ENCODE results near the gene NUDT2.

Gene NUDT2

GRCh38 chr9:34383904-34384303 is 54.5 kb downstream of the NUDT2 start:
- H2BK120ac ChIP-seq (ENCODE audit: low read depth, low read length), result no peak overlapping the region
- no peak overlapping the region for H3K18ac ChIP-seq (ENCODE audit: low read length)
- H3K79me1 ChIP-seq (ENCODE audit: low read length), result no peaks in the 10 kb centered on the region
- no peak overlapping the region for H3K56ac ChIP-seq (ENCODE audit: low read length)
- H2AK5ac ChIP-seq (ENCODE audit: low read length), result no peak overlapping the region
- no peak overlapping the region for H2BK5ac ChIP-seq (ENCODE audit: low read length)
- no peak overlapping the region for H3K23ac ChIP-seq (ENCODE audit: low read length)
- no peak overlapping the region for H3K27ac ChIP-seq (ENCODE audit: low read depth, low read length)
- H3K27me3 ChIP-seq (ENCODE audit: insufficient read depth, low read length, poor library complexity), result peaks cover 3% of the 10 kb centered on the region
- H3K4ac ChIP-seq (ENCODE audit: low read depth, low read length), result no peak overlapping the region
- peaks cover 7% of the 10 kb centered on the region for H3K4me1 ChIP-seq (ENCODE audit: control insufficient read depth, low read depth, low read length)
- no CpG with 5 or more reads among the region's 4 CpGs for WGBS (ENCODE audit: extremely low coverage, insufficient coverage, low lambda C conversion rate)
- H3K36me3 ChIP-seq (ENCODE audit: control insufficient read depth, insufficient read depth, low read length), result no peaks in the 10 kb centered on the region
- H3K4me3 ChIP-seq (ENCODE audit: low read length), result no peak overlapping the region
- H3K9ac ChIP-seq (ENCODE audit: low read length), result no peak overlapping the region
- DNase-seq, result no peak
- H4K5ac ChIP-seq (ENCODE audit: low read length), result no peak overlapping the region
- no peak overlapping the region for H4K8ac ChIP-seq (ENCODE audit: low read depth, low read length)
- no peaks in the 10 kb centered on the region for H3K79me2 ChIP-seq (ENCODE audit: control insufficient read depth, insufficient read depth, low read length)
- no peak overlapping the region for H2BK15ac ChIP-seq (replicated peaks; ENCODE audit: low read depth)
- H3K4me2 ChIP-seq (ENCODE audit: low read length), result no peak overlapping the region

- WGBS (ENCODE audit: extremely low coverage, insufficient coverage, low lambda C conversion rate), result no CpG with 5 or more reads among the region's 7 CpGs
- no peak for DNase-seq
- H4K5ac ChIP-seq (ENCODE audit: low read length), result no peak overlapping the region
Measured at GRCh38 chr9:34384368-34385165, 55.2 kb downstream of the NUDT2 start.

GRCh38 chr9:34385561-34386230 is 56.3 kb downstream of the NUDT2 start:
- Histone ChIP-seq H2BK15ac (replicated peaks; ENCODE audit: low read depth) (no peak overlapping the region), H3K79me1 (ENCODE audit: low read length) (no peaks in the 10 kb centered on the region), H3K27ac (ENCODE audit: low read depth, low read length) (no peak overlapping the region), H4K5ac (ENCODE audit: low read length) (no peak overlapping the region), H4K8ac (ENCODE audit: low read depth, low read length) (no peak overlapping the region), H2BK5ac (ENCODE audit: low read length) (no peak overlapping the region), H2AK5ac (ENCODE audit: low read length) (no peak overlapping the region), H3K4me2 (ENCODE audit: low read length) (no peak overlapping the region), H3K9ac (ENCODE audit: low read length) (no peak overlapping the region), H3K4me1 (ENCODE audit: control insufficient read depth, low read depth, low read length) (no peaks in the 10 kb centered on the region), H3K27me3 (ENCODE audit: insufficient read depth, low read length, poor library complexity) (peaks cover 3% of the 10 kb centered on the region), H3K79me2 (ENCODE audit: control insufficient read depth, insufficient read depth, low read length) (no peaks in the 10 kb centered on the region), H3K4me3 (ENCODE audit: low read length) (no peak overlapping the region), H3K18ac (ENCODE audit: low read length) (no peak overlapping the region), H2BK120ac (ENCODE audit: low read depth, low read length) (no peak overlapping the region), H3K36me3 (ENCODE audit: control insufficient read depth, insufficient read depth, low read length) (no peaks in the 10 kb centered on the region), H3K4ac (ENCODE audit: low read depth, low read length) (no peak overlapping the region), H3K23ac (ENCODE audit: low read length) (no peak overlapping the region), H3K56ac (ENCODE audit: low read length) (no peak overlapping the region)
- WGBS (ENCODE audit: extremely low coverage, insufficient coverage, low lambda C conversion rate), result no CpG with 5 or more reads among the region's 6 CpGs
- no peak for DNase-seq

More at GRCh38 chr9:34384368-34385165, 55.2 kb downstream of the NUDT2 start:
- Histone ChIP-seq H3K4me3 (ENCODE audit: low read length) (no peak overlapping the region), H3K4me2 (ENCODE audit: low read length) (no peak overlapping the region), H4K8ac (ENCODE audit: low read depth, low read length) (no peak overlapping the region), H2AK5ac (ENCODE audit: low read length) (no peak overlapping the region), H3K56ac (ENCODE audit: low read length) (no peak overlapping the region), H3K27me3 (ENCODE audit: insufficient read depth, low read length, poor library complexity) (peaks cover 3% of the 10 kb centered on the region), H3K4me1 (ENCODE audit: control insufficient read depth, low read depth, low read length) (peaks cover 7% of the 10 kb centered on the region), H3K18ac (ENCODE audit: low read length) (no peak overlapping the region), H3K79me2 (ENCODE audit: control insufficient read depth, insufficient read depth, low read length) (no peaks in the 10 kb centered on the region), H2BK15ac (replicated peaks; ENCODE audit: low read depth) (no peak overlapping the region), H3K27ac (ENCODE audit: low read depth, low read length) (no peak overlapping the region), H3K79me1 (ENCODE audit: low read length) (no peaks in the 10 kb centered on the region), H3K9ac (ENCODE audit: low read length) (no peak overlapping the region), H3K23ac (ENCODE audit: low read length) (no peak overlapping the region), H2BK5ac (ENCODE audit: low read length) (no peak overlapping the region), H2BK120ac (ENCODE audit: low read depth, low read length) (no peak overlapping the region), H3K4ac (ENCODE audit: low read depth, low read length) (no peak overlapping the region), H3K36me3 (ENCODE audit: control insufficient read depth, insufficient read depth, low read length) (no peaks in the 10 kb centered on the region)

- no peak overlapping the region for H3K4me3 ChIP-seq (ENCODE audit: low read length)
- no peak overlapping the region for H3K23ac ChIP-seq (ENCODE audit: low read length)
- H3K9ac ChIP-seq (ENCODE audit: low read length), result no peak overlapping the region
- H4K8ac ChIP-seq (ENCODE audit: low read depth, low read length), result no peak overlapping the region
- no peak overlapping the region for H3K4ac ChIP-seq (ENCODE audit: low read depth, low read length)
- H3K56ac ChIP-seq (ENCODE audit: low read length), result no peak overlapping the region
- H2BK15ac ChIP-seq (replicated peaks; ENCODE audit: low read depth), result no peak overlapping the region
- H3K18ac ChIP-seq (ENCODE audit: low read length), result no peak overlapping the region
- H3K36me3 ChIP-seq (ENCODE audit: control insufficient read depth, insufficient read depth, low read length), result no peaks in the 10 kb centered on the region
- H3K27ac ChIP-seq (ENCODE audit: low read depth, low read length), result no peak overlapping the region
- H3K79me1 ChIP-seq (ENCODE audit: low read length), result no peaks in the 10 kb centered on the region
- DNase-seq, result no peak
- H3K27me3 ChIP-seq (ENCODE audit: insufficient read depth, low read length, poor library complexity), result peaks cover 3% of the 10 kb centered on the region
- no peaks in the 10 kb centered on the region for H3K4me1 ChIP-seq (ENCODE audit: control insufficient read depth, low read depth, low read length)
- no peak overlapping the region for H2AK5ac ChIP-seq (ENCODE audit: low read length)
- H4K5ac ChIP-seq (ENCODE audit: low read length), result no peak overlapping the region
- no CpG with 5 or more reads among the region's 3 CpGs for WGBS (ENCODE audit: extremely low coverage, insufficient coverage, low lambda C conversion rate)
- H2BK120ac ChIP-seq (ENCODE audit: low read depth, low read length), result no peak overlapping the region
- no peak overlapping the region for H2BK5ac ChIP-seq (ENCODE audit: low read length)
- H3K4me2 ChIP-seq (ENCODE audit: low read length), result no peak overlapping the region
- no peaks in the 10 kb centered on the region for H3K79me2 ChIP-seq (ENCODE audit: control insufficient read depth, insufficient read depth, low read length)
Measured at GRCh38 chr9:34386656-34387055, 57.3 kb downstream of the NUDT2 start.

GRCh38 chr9:34387239-34387638 is 57.9 kb downstream of the NUDT2 start:
- no peak overlapping the region for H3K4me2 ChIP-seq (ENCODE audit: low read length)
- H3K9ac ChIP-seq (ENCODE audit: low read length), result no peak overlapping the region
- no peak overlapping the region for H2BK15ac ChIP-seq (replicated peaks; ENCODE audit: low read depth)
- H3K27me3 ChIP-seq (ENCODE audit: insufficient read depth, low read length, poor library complexity), result no peaks in the 10 kb centered on the region
- H3K18ac ChIP-seq (ENCODE audit: low read length), result no peak overlapping the region
- no peak overlapping the region for H3K56ac ChIP-seq (ENCODE audit: low read length)
- H3K36me3 ChIP-seq (ENCODE audit: control insufficient read depth, insufficient read depth, low read length), result no peaks in the 10 kb centered on the region
- no peaks in the 10 kb centered on the region for H3K79me2 ChIP-seq (ENCODE audit: control insufficient read depth, insufficient read depth, low read length)
- no peak for DNase-seq
- H4K8ac ChIP-seq (ENCODE audit: low read depth, low read length), result no peak overlapping the region
- no peaks in the 10 kb centered on the region for H3K79me1 ChIP-seq (ENCODE audit: low read length)
- H2BK5ac ChIP-seq (ENCODE audit: low read length), result no peak overlapping the region
- no peak overlapping the region for H2BK120ac ChIP-seq (ENCODE audit: low read depth, low read length)
- WGBS (ENCODE audit: extremely low coverage, insufficient coverage, low lambda C conversion rate), result no CpG with 5 or more reads among the region's 4 CpGs
- no peak overlapping the region for H3K27ac ChIP-seq (ENCODE audit: low read depth, low read length)
- H2AK5ac ChIP-seq (ENCODE audit: low read length), result no peak overlapping the region
- H4K5ac ChIP-seq (ENCODE audit: low read length), result no peak overlapping the region
- H3K4ac ChIP-seq (ENCODE audit: low read depth, low read length), result no peak overlapping the region
- no peak overlapping the region for H3K23ac ChIP-seq (ENCODE audit: low read length)
- H3K4me1 ChIP-seq (ENCODE audit: control insufficient read depth, low read depth, low read length), result no peaks in the 10 kb centered on the region
- no peak overlapping the region for H3K4me3 ChIP-seq (ENCODE audit: low read length)

Measured in mesendoderm (in vitro differentiated cells).